ENCODE measurements around the gene LIX1L. TPM values are rescaled to one million over a fixed set of nuclear protein-coding genes. Genes with fewer than 3 reads are reported as not detected.
A peak's percentile ranks its signal among the peaks of the same experiment; 100 is the strongest.

LIX1L gene
- total and polyA plus RNA-seq, 2 of the 13 experiments (the other 11 are each of a cell fraction or from before 2014, with no cell fraction given): 8.1 to 24.9 TPM

GRCh38 chr1:145957443-145958319, at the start of gene LIX1L (continued):
- no peak for TF ChIP-seq ETV6 (CRISPR knock-in tag; conservative IDR thresholded peaks at IDR 0.05)
- peak; percentile 59; the same call in 1 of the 2 replicates for TF ChIP-seq ZNF777 (CRISPR knock-in tag; IDR thresholded peaks at IDR 0.05)
- no peak; the same call in 1 of the 2 replicates for TF ChIP-seq ZNF274 (CRISPR knock-in tag; IDR thresholded peaks at IDR 0.05)
- 0 out of 4 replicates have a peak, but pooled peaks have one; percentile 40 to 44 for TF ChIP-seq HMGXB4 (CRISPR knock-in tag; IDR thresholded peaks at IDR 0.05; ENCODE audit: borderline replicate concordance in 1 of 2, low read depth in 1 of 2)
- no peak for TF ChIP-seq CENPT (CRISPR knock-in tag; IDR thresholded peaks at IDR 0.05; ENCODE audit: low read depth)
- TF ChIP-seq SMAD9 (CRISPR knock-in tag; IDR thresholded peaks at IDR 0.05): no peak
- TF ChIP-seq SNAPC2 (CRISPR knock-in tag; IDR thresholded peaks at IDR 0.05): 0 out of 2 replicates have a peak, but pooled peaks have one; percentile 37
- TF ChIP-seq MAFK (conservative IDR thresholded peaks at IDR 0.05 in 1 of 2, IDR thresholded peaks at IDR 0.05 in 1 of 2; ENCODE audit: low read length in 2 of 2): no peak
- peak; percentile 86 for TF ChIP-seq SRF (IDR thresholded peaks at IDR 0.05; ENCODE audit: low read depth, low read length)
- TF ChIP-seq, protein P1, sequence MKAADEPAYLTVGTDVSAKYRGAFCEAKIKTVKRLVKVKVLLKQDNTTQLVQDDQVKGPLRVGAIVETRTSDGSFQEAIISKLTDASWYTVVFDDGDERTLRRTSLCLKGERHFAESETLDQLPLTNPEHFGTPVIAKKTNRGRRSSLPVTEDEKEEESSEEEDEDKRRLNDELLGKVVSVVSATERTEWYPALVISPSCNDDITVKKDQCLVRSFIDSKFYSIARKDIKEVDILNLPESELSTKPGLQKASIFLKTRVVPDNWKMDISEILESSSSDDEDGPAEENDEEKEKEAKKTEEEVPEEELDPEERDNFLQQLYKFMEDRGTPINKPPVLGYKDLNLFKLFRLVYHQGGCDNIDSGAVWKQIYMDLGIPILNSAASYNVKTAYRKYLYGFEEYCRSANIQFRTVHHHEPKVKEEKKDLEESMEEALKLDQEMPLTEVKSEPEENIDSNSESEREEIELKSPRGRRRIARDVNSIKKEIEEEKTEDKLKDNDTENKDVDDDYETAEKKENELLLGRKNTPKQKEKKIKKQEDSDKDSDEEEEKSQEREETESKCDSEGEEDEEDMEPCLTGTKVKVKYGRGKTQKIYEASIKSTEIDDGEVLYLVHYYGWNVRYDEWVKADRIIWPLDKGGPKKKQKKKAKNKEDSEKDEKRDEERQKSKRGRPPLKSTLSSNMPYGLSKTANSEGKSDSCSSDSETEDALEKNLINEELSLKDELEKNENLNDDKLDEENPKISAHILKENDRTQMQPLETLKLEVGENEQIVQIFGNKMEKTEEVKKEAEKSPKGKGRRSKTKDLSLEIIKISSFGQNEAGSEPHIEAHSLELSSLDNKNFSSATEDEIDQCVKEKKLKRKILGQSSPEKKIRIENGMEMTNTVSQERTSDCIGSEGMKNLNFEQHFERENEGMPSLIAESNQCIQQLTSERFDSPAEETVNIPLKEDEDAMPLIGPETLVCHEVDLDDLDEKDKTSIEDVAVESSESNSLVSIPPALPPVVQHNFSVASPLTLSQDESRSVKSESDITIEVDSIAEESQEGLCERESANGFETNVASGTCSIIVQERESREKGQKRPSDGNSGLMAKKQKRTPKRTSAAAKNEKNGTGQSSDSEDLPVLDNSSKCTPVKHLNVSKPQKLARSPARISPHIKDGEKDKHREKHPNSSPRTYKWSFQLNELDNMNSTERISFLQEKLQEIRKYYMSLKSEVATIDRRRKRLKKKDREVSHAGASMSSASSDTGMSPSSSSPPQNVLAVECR (CRISPR knock-in tag; IDR thresholded peaks at IDR 0.05; ENCODE audit: borderline replicate concordance): peak; percentile 73; the same call in 1 of the 2 replicates
- TF ChIP-seq ZNF605 (CRISPR knock-in tag; IDR thresholded peaks at IDR 0.05): no peak
- 0 out of 2 replicates have a peak, but pooled peaks have one; percentile 42 for TF ChIP-seq ZNF724P (CRISPR knock-in tag; IDR thresholded peaks at IDR 0.05; ENCODE audit: borderline replicate concordance)
- peak; percentile 15; the same call in 1 of the 2 replicates for TF ChIP-seq ZMYM4 (CRISPR knock-in tag; IDR thresholded peaks at IDR 0.05)
- TF ChIP-seq, protein P2, sequence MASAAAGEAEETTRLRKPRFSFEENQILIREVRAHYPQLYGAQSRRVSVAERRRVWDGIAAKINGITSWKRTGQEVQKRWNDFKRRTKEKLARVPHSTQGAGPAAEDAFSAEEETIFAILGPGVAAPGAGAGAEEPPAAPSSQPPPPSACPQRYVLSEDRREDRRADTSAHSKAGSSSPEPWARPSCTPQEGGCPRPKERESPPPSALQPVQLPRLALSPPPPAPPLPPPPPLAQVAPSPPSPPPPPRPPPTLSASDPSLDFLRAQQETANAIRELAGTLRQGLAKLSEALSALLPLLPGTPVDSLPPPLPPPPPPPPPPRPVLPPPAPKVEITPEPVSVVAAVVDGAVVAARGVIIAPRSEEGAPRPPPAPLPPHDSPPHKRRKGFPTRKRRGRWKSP (CRISPR knock-in tag; IDR thresholded peaks at IDR 0.05): peak; percentile 70; the same call in 1 of the 2 replicates
- TF ChIP-seq ZNF597 (CRISPR knock-in tag; IDR thresholded peaks at IDR 0.05): no peak
- TF ChIP-seq ZBTB38 (CRISPR knock-in tag; IDR thresholded peaks at IDR 0.05): peak; percentile 44; the same call in 1 of the 2 replicates
- TF ChIP-seq ZNF143 (CRISPR knock-in tag; IDR thresholded peaks at IDR 0.05): no peak
- TF ChIP-seq, protein P3, sequence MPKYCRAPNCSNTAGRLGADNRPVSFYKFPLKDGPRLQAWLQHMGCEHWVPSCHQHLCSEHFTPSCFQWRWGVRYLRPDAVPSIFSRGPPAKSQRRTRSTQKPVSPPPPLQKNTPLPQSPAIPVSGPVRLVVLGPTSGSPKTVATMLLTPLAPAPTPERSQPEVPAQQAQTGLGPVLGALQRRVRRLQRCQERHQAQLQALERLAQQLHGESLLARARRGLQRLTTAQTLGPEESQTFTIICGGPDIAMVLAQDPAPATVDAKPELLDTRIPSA (CRISPR knock-in tag; IDR thresholded peaks at IDR 0.05; ENCODE audit: borderline replicate concordance): 0 out of 2 replicates have a peak, but pooled peaks have one; percentile 24

Data from HepG2 (cell line).